ENCODE measurements around the gene PPFIA4.

Gene PPFIA4

GRCh38 chr1:203056012-203056411 lies 29.7 kb downstream of the PPFIA4 start:
- DNase-seq (ENCODE audit: low read depth in 2 of 3, low spot score in 1 of 3): no peak

DNA sequence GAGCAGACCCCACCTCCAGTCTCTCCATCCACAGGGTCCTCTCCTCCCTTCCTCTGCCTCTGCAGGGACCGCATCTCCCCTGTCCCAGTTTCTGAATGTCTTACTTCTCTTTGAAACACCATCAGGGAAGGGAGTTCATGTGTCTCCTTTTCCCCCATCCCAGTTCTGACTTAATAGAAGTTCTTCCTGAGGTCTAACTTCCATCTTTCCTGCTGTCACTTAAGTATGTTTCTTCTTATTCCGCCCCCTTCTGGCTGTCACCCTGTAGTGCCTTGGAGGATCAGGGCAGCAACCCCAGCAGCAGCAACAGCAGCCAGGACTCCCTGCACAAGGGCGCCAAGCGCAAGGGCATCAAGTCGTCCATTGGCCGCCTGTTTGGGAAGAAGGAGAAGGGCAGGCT lies 30.2 kb downstream of the PPFIA4 start:
- DNase-seq (ENCODE audit: low read depth in 2 of 3, low spot score in 1 of 3): no peak

- DNase-seq (ENCODE audit: low read depth in 2 of 3, low spot score in 1 of 3): no peak
These were observed 31.8 kb downstream of the PPFIA4 start for GRCh38 chr1:203057911-203058675.

DNA sequence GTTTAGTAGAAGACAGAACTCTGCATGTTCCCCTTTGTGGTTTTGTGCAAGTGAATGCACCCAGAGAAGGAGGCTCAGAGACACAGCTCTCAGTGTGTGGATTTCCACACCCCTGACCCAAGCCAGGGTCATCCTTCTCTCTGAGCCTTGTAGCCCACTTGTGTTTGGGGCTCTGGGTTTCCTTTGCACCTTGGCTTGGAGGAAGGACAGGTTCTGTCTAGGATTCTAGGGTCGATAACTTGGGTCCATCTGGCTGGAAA lies 32.3 kb downstream of the PPFIA4 start:
- DNase-seq (ENCODE audit: low read depth in 2 of 3, low spot score in 1 of 3): no peak

DNA sequence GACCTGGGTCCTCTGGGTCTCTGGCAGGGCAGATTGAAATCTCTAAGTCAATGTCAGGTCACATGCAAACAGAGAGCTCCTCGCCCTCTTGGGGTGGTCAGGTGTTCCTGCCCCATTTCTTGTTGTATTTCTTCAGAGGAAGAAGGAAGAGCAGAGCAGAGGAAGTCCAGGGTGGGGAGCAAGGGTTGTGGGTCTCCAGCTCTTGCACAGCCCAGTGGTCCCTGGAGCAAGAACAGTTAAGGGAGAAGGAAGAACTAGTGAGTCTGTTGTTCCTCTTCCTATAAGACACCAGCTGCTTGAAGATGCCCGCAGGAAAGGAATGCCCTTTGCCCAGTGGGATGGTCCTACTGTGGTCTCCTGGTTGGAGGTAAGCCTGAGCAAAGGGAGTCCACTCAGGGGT lies 33.2 kb downstream of the PPFIA4 start:
- no peak for DNase-seq (ENCODE audit: low read depth in 2 of 3, low spot score in 1 of 3)

DNA sequence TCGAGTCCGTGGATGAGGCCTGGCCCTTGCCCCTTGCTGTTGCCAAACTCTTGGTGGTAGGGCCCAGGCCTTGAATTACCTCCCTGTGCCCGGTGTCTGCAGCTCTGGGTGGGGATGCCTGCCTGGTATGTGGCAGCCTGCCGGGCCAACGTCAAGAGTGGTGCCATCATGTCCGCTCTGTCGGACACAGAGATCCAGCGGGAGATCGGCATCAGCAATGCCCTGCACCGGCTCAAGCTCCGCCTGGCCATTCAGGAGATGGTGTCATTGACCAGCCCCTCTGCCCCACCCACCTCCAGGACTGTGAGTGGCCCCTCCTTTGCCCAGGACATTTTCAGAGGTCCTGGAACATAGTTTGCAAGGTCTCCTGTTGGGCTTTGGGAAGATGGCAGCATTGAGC lies 33.8 kb downstream of the PPFIA4 start:
- no peak for DNase-seq (ENCODE audit: low read depth in 2 of 3, low spot score in 1 of 3)

GRCh38 chr1:203063287-203063686 lies 37.0 kb downstream of the PPFIA4 start:
- no peak for DNase-seq (ENCODE audit: low read depth in 2 of 3, low spot score in 1 of 3)

DNA sequence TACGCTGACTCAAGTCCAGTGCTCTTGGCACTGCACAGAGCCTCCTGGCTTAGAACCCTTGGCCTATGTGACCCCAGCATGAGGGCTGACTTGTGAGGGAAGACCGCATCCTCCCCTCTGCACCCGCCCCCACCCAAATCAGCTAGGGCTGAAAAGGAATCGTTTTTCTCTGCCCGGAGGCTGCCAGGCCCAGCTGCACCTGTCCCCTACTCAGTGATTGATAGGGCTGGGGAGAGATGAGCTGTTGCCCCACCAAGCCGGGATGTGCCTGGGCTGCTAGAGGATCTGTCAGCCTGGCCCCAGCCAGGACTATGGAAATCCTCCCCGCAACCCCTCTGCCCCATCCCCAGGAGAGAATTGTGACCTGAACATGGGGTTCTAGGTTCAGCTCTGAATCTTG lies 38.9 kb downstream of the PPFIA4 start:
- DNase-seq (ENCODE audit: low read depth in 2 of 3, low spot score in 1 of 3): no peak

- no peak for DNase-seq (ENCODE audit: low read depth in 2 of 3, low spot score in 1 of 3)
These were observed 39.7 kb downstream of the PPFIA4 start for GRCh38 chr1:203065986-203066385.

DNA sequence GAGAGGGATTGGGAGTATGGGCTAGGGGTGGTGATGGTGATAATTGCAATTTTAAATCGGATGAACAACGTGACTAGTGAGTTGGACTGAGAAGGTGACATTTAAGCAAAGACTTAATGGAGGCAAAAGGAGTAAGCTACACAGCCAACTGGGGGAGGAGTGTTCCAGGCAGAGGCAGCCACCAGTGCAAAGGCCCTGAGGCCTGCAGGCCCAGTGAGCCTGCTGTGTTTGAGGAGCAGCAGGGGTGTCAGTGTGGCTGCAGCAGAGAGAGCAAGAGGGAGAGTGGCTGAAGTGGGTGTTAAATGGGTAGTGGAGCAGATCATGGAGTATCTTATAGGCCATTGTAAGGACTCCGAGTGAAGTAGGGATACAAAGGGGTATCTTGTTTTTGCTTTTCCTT lies 40.7 kb downstream of the PPFIA4 start:
- DNase-seq (ENCODE audit: low read depth in 2 of 3, low spot score in 1 of 3): no peak

DNA sequence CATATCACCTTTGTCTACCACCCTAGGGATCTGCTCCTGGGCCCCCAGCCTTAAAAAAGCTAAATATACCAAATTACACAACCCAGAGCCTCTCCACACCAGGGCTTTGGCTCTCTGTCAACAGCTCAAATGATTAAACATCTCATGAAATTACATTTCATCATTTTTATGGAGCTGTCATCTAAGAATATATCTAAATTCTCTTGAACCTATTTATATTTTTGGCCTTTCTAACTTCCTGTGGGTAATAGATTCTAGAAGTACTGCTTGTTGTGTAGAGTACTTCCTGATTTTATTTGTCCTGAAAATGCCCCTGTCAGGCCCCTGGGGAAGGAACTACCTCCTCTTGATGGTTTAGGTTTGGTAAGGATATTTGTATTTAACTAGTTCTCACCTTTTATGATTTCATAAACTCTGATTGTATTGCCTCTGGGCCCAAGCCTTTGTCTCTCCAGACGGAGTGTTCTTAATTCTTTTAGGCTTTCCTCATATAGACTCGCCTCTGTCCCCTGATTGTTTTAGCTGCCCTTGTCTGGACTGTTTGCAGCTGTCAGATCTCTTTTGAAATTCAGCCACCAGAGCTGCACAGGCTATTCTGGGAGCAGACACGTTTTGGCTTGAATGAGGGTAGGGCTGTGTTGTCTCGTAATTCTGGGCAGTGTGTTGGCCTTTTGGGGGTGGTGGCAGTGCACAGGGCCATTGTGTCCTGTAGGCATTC lies 42.9 kb downstream of the PPFIA4 start:
- no peak for DNase-seq (ENCODE audit: low read depth in 2 of 3, low spot score in 1 of 3)

DNA sequence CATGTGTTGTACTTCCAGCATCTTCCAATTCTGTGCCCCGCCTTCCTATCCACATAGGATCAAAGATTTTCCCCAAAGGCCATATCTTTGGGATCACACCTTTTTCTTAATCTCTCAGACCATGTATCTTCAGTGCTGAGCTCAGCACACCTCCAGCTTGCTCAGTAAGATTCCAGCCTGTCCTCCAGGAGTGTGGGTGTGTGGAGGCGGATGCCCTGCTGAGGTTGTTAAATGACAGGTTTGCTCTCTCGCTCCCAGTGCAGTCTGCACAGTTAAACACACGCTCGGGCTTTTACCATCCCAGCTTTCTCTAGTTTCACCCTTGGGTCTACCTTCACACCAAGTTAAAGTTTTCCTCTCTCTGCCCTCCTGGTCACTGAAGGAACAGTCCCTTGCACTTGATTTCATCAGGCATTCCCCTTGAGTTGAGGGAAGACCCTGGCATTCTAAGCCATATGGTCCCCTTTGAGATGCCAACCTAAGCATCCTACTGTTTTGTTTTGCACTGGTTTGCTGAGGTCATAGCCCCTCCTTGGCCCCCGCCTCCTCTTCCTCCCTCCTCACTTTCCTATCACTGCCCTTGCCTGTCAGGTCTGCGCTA lies 45.8 kb downstream of the PPFIA4 start:
- no peak for DNase-seq (ENCODE audit: low read depth in 2 of 3, low spot score in 1 of 3)

- DNase-seq (ENCODE audit: low read depth in 2 of 3, low spot score in 1 of 3): no peak
These were observed 46.6 kb downstream of the PPFIA4 start for GRCh38 chr1:203072911-203073310.

DNA sequence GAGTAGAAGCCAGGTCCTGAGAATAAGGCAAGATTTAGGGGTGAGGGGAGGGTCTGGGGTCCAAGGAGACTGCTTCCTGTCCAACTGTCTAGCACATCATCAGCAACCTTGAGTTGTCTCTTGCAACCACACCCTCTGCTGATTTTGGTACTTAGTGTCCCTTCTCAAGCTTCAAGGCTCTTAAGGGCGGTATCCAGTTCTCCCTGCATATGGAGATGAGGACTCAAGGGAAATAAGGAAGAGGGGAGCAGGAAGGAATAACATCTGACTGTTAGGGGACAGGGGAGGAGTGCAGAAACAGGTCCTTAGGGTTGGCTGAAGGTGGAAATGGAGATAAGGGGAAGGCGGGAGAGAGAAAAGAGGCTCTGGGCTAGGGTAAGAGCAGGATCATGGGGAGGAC lies 47.2 kb downstream of the PPFIA4 start:
- DNase-seq (ENCODE audit: low read depth in 2 of 3, low spot score in 1 of 3): no peak

GRCh38 chr1:203074610-203075009 lies 48.3 kb downstream of the PPFIA4 start:
- DNase-seq (ENCODE audit: low read depth in 2 of 3, low spot score in 1 of 3): no peak

GRCh38 chr1:203075236-203076030 lies 49.1 kb downstream of the PPFIA4 start:
- no peak for DNase-seq (ENCODE audit: low read depth in 2 of 3, low spot score in 1 of 3)

GRCh38 chr1:203076031-203076511 lies 49.8 kb downstream of the PPFIA4 start:
- no peak for DNase-seq (ENCODE audit: low read depth in 2 of 3, low spot score in 1 of 3)

- no peak for DNase-seq (ENCODE audit: low read depth in 2 of 3, low spot score in 1 of 3)
These were observed 51.1 kb downstream of the PPFIA4 start for GRCh38 chr1:203077367-203077766.

DNA sequence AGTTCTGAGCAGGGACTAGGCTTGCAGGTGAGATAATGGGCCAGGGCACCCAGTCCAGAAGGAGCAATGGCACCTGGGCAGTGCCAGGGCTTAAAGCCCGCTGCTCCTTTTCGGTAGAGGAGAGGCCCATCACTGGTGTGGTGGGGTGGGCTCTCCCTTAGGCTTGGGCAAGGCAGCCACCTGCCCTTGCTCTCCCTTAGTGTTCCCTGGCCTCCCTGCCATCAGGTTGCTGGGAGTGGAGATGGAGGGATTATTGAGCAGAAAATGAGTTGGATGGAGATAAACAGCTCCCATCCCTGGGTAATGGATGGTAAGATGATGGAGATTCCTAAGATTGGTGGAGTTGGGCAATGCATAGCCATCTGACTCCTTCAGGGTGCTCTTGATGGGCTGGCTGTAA lies 51.7 kb downstream of the PPFIA4 start:
- DNase-seq (ENCODE audit: low read depth in 2 of 3, low spot score in 1 of 3): no peak

DNA sequence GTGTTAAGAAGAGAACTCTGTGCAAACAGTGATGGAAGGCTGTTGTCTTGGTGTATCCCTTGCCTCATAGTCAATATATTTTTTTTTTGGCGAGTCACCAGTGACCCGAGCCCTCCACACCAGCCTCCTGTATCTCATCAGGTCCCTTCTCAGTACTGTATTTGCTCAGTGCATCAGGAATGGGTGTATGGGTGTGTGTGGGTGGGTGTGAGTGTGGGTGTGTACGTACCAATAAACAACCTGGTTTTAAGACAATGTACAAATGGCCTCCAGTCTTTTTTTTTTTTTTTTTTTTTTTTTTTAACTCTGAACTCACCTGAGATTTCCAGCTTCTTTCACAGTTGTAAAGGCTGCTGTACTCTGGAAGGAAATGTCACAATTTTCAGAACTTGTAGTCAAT lies 52.2 kb downstream of the PPFIA4 start:
- no peak for DNase-seq (ENCODE audit: low read depth in 2 of 3, low spot score in 1 of 3)

DNA sequence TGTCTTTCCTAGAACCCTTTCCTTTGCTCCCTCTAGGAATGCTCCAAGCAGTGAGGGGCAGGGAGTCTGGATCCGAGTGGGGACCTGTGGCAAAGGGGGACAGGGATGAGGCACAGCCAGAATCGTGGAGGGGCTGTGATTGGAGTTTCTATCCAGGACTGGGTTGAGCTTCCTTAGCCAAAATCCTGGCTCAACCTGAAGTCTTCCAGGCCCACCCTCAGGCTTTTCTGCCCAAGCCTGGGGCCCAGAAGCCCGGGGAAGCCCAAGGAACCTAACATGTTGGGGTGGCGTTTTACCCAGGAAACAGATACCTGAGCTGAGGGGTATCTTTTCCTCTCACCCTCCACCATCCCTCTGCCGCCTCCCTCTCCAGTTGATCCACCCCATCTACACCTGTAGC lies 54.2 kb downstream of the PPFIA4 start:
- DNase-seq (ENCODE audit: low read depth in 2 of 3, low spot score in 1 of 3): no peak

Data from stimulated activated CD4-positive, alpha-beta T cell treated with anti-CD3 and anti-CD28 coated beads, Interleukin-12 subunit alpha, Interleukin-12 subunit beta, amount 100 ng/mL, for 48 hours (primary cell).